Measurements from ENCODE around the gene SCAPER. TPM values are rescaled to one million over a fixed set of nuclear protein-coding genes. Genes with fewer than 3 reads are reported as not detected.

The SCAPER gene
- total RNA-seq, 2 experiments from 2014 or later, result 10.4 to 22.3 TPM

DNA sequence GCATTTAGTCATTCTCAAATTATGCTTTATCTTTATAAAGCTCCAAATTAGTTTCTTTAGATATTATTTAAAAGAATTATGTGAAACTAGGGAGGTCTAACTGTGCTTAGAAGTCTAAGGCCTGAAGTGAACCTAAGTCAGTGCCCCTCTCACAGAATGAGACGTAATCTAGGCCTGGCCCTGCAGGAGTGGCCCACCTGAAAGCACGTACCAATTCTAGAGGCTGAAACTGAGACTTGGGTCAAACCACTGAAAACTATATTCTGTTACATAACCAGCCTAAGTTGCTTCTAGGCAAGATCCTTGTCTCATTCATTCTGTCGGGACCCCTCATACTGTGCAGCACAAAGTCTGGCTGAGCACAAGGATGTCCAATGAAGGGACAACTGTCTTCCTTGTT lies 424.9 kb downstream of the SCAPER start:
- Histone ChIP-seq H4K20me1 (ENCODE audit: insufficient read depth, low read length) (no peaks in the 10 kb centered on the region), H3K9me2 (ENCODE audit: insufficient read depth, low read length) (no peaks in the 10 kb centered on the region), H3K9me3 (ENCODE audit: low read length) (no peaks in the 10 kb centered on the region), H3K4me3 (ENCODE audit: low read depth, low read length, poor library complexity, severe bottlenecking) (no peak overlapping the region), H2AFZ (ENCODE audit: low read length) (no peak overlapping the region), H3K4me1 (ENCODE audit: insufficient read depth, low read length, poor library complexity, severe bottlenecking) (no peaks in the 10 kb centered on the region), H3K4me2 (ENCODE audit: low read length) (no peak overlapping the region), H3K36me3 (ENCODE audit: insufficient read depth, low read length) (no peaks in the 10 kb centered on the region), H3K79me2 (ENCODE audit: insufficient read depth, low read depth, low read length) (no peaks in the 10 kb centered on the region), H3K27ac (ENCODE audit: low read depth, low read length, poor library complexity, severe bottlenecking) (no peak overlapping the region)
- TF ChIP-seq CTCF (conservative IDR thresholded peaks at IDR 0.05; ENCODE audit: low read length), result no peak
- TF ChIP-seq EZH2phosphoT487 (IDR thresholded peaks at IDR 0.05; ENCODE audit: borderline replicate concordance, low read depth, low read length), result no peak
- intact Hi-C loops (cut with micrococcal nuclease; ENCODE audit: unreplicated experiment), result no loop called here
- BruUV-seq (replicated peaks), result no TSS peak
- ChIA-PET POLR2A (no interaction called here), CTCF (ENCODE audit: unreplicated experiment) (no interaction called here)
- no peak for DNase-seq (ENCODE audit: low spot score)

DNA sequence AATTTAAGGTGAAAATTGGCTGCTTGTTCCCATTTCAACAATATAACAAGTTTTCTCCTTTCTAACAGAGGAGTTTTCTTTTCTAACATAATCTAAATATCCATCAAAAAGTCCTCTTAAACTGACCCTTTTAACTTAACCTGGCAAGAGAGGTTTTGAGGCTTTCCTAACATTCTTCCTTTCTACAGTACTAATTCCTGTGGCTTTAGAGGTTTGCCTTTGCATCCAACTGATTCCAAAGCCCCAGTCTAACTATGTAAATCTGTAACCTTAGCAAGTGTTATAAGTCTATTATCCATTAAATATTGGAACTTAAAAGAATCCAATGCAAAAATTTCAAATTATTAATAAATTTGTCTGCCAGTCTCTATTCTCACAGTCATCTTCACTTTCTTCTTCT lies 434.4 kb downstream of the SCAPER start:
- POLR2A ChIA-PET, result interaction anchor here (1.1 kb wide), 1 partner anchor 11 kb away, joined by 3 read pairs; no protein-coding TSS in a partner anchor
- H3K79me2 ChIP-seq (ENCODE audit: insufficient read depth, low read depth, low read length), result no peaks in the 10 kb centered on the region
- CTCF ChIA-PET (ENCODE audit: unreplicated experiment), result no interaction called here
- no peaks in the 10 kb centered on the region for H3K36me3 ChIP-seq (ENCODE audit: insufficient read depth, low read length)
- H3K9me2 ChIP-seq (ENCODE audit: insufficient read depth, low read length), result no peaks in the 10 kb centered on the region
- no peak overlapping the region for H3K4me2 ChIP-seq (ENCODE audit: low read length)
- no peak overlapping the region for H3K27ac ChIP-seq (ENCODE audit: low read depth, low read length, poor library complexity, severe bottlenecking)
- BruUV-seq (replicated peaks), result no TSS peak
- intact Hi-C loops (cut with micrococcal nuclease; ENCODE audit: unreplicated experiment), result no loop called here
- H3K4me3 ChIP-seq (ENCODE audit: low read depth, low read length, poor library complexity, severe bottlenecking), result no peak overlapping the region
- no peak for DNase-seq (ENCODE audit: low spot score)
- H2AFZ ChIP-seq (ENCODE audit: low read length), result no peak overlapping the region
- H3K4me1 ChIP-seq (ENCODE audit: insufficient read depth, low read length, poor library complexity, severe bottlenecking), result no peaks in the 10 kb centered on the region
- no peak for TF ChIP-seq CTCF (conservative IDR thresholded peaks at IDR 0.05; ENCODE audit: low read length)
- H4K20me1 ChIP-seq (ENCODE audit: insufficient read depth, low read length), result no peaks in the 10 kb centered on the region
- H3K9me3 ChIP-seq (ENCODE audit: low read length), result no peaks in the 10 kb centered on the region

GRCh38 chr15:76468722-76469121 lies 436.4 kb downstream of the SCAPER start:
- Histone ChIP-seq H4K20me1 (ENCODE audit: insufficient read depth, low read length) (no peaks in the 10 kb centered on the region), H3K79me2 (ENCODE audit: insufficient read depth, low read depth, low read length) (no peaks in the 10 kb centered on the region), H3K9me2 (ENCODE audit: insufficient read depth, low read length) (no peaks in the 10 kb centered on the region), H2AFZ (ENCODE audit: low read length) (no peak overlapping the region), H3K4me3 (ENCODE audit: low read depth, low read length, poor library complexity, severe bottlenecking) (no peak overlapping the region), H3K27ac (ENCODE audit: low read depth, low read length, poor library complexity, severe bottlenecking) (no peak overlapping the region), H3K4me2 (ENCODE audit: low read length) (no peak overlapping the region), H3K36me3 (ENCODE audit: insufficient read depth, low read length) (no peaks in the 10 kb centered on the region), H3K4me1 (ENCODE audit: insufficient read depth, low read length, poor library complexity, severe bottlenecking) (no peaks in the 10 kb centered on the region), H3K9me3 (ENCODE audit: low read length) (no peaks in the 10 kb centered on the region)
- CTCF ChIA-PET (ENCODE audit: unreplicated experiment), result no interaction called here
- TF ChIP-seq CTCF (conservative IDR thresholded peaks at IDR 0.05; ENCODE audit: low read length) (no peak), EZH2phosphoT487 (IDR thresholded peaks at IDR 0.05; ENCODE audit: borderline replicate concordance, low read depth, low read length) (no peak)
- DNase-seq (ENCODE audit: low spot score), result no peak
- BruUV-seq (replicated peaks), result no TSS peak
- POLR2A ChIA-PET, result interaction anchor here (0.5 to 1.0 kb wide), 2 partner anchors 205 to 553 kb away, joined by 3 to 4 read pairs; no protein-coding TSS in a partner anchor
- intact Hi-C loops (cut with micrococcal nuclease; ENCODE audit: unreplicated experiment), result no loop called here

All from OCI-LY7 (cell line).